Colonic mucosa (tissue), 4 donors: ENCODE measurements around the gene PBXIP1. TPM values are rescaled to one million over a fixed set of nuclear protein-coding genes. Genes with fewer than 3 reads are reported as not detected.

Experiments
- DNase-seq: peaks from one replicate; pipeline ENCODE4 v3.0.0-alpha.2; 2020
- H3K27ac ChIP-seq: fragments of 200-600 bp; one replicate; pipeline ENCODE4 v1.8.0; 2021
- H3K27me3 ChIP-seq: fragments of 200-600 bp; one replicate; pipeline ENCODE4 v1.8.0; 2021
- H3K36me3 ChIP-seq: fragments of 200-600 bp; one replicate; pipeline ENCODE4 v1.8.0; 2021
- H3K4me1 ChIP-seq: fragments of 200-600 bp; one replicate; pipeline ENCODE4 v1.8.0; 2021; ENCODE audit warnings: mild to moderate bottlenecking
- H3K4me3 ChIP-seq: fragments of 200-600 bp; one replicate; pipeline ENCODE4 v1.8.0; 2021
- H3K9ac ChIP-seq, 2 donors: one replicate each; pipeline ENCODE4 v1.7.0; 2013; ENCODE audit warnings: control low read depth in 2 of 2, low read depth in 2 of 2, low read length in 2 of 2
- H3K9me3 ChIP-seq: fragments of 200-600 bp; one replicate; pipeline ENCODE4 v1.8.0; 2021
- intact Hi-C: fragments of 100-400 bp; cut with DNase I; formaldehyde crosslinking; loops from one replicate; pipeline ENCODE4 v1.14.1; 2022
- total RNA-seq, 2 donors: library from RNA; stranded (reverse); fragmentation: NEBNext Ultra II Directional in 1 of 2; extraction: Animal tissue kit (Norgen Biotek cat#: 25700) in 1 of 2; gene quantifications; one replicate each; pipeline ENCODE4 v1.2.1, GENCODE V29; 2021
- TF ChIP-seq, protein P1 (sequence below): fragments of 200-600 bp; IDR thresholded peaks from one replicate; pipeline ENCODE4 v1.8.0; 2022; ENCODE audit warnings: antibody characterized with exemption, mild to moderate bottlenecking
- donor health status: healthy.
- donor health status: DM: no; HTN: no; CAD: no.
- donor health status: DM: no; HTN: no; CAD: no.

PBXIP1 gene
- total RNA-seq, 2 donors from 2014 or later: 22.0 to 51.4 TPM

GRCh38 chr1:155000411-155000725 lies 44.5 kb upstream of the PBXIP1 start:
- no peaks in the 10 kb centered on the region for H3K27me3 ChIP-seq
- H3K27ac ChIP-seq: peak overlapping the region; percentile 95
- H3K36me3 ChIP-seq: no peaks in the 10 kb centered on the region
- TF ChIP-seq, protein P1, sequence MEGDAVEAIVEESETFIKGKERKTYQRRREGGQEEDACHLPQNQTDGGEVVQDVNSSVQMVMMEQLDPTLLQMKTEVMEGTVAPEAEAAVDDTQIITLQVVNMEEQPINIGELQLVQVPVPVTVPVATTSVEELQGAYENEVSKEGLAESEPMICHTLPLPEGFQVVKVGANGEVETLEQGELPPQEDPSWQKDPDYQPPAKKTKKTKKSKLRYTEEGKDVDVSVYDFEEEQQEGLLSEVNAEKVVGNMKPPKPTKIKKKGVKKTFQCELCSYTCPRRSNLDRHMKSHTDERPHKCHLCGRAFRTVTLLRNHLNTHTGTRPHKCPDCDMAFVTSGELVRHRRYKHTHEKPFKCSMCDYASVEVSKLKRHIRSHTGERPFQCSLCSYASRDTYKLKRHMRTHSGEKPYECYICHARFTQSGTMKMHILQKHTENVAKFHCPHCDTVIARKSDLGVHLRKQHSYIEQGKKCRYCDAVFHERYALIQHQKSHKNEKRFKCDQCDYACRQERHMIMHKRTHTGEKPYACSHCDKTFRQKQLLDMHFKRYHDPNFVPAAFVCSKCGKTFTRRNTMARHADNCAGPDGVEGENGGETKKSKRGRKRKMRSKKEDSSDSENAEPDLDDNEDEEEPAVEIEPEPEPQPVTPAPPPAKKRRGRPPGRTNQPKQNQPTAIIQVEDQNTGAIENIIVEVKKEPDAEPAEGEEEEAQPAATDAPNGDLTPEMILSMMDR: no peak
- peak overlapping the region; percentile 92 to 94 for H3K9ac ChIP-seq
- H3K4me1 ChIP-seq: peaks cover 14% of the 10 kb centered on the region
- H3K9me3 ChIP-seq: no peaks in the 10 kb centered on the region
- DNase-seq: peak; percentile 63
- intact Hi-C loops: no loop called here
- H3K4me3 ChIP-seq: peak overlapping the region; percentile 83

GRCh38 chr1:154999571-155000410 lies 43.9 kb upstream of the PBXIP1 start:
- Histone ChIP-seq H3K4me3 (peak overlapping the region; percentile 83), H3K9me3 (no peaks in the 10 kb centered on the region), H3K27ac (peak overlapping the region; percentile 95), H3K36me3 (no peaks in the 10 kb centered on the region), H3K27me3 (no peaks in the 10 kb centered on the region), H3K9ac (peak overlapping the region; percentile 58 to 94), H3K4me1 (peaks cover 8% of the 10 kb centered on the region)
- DNase-seq: peak; percentile 66
- intact Hi-C loops: no loop called here
- TF ChIP-seq, protein P1: no peak

DNA sequence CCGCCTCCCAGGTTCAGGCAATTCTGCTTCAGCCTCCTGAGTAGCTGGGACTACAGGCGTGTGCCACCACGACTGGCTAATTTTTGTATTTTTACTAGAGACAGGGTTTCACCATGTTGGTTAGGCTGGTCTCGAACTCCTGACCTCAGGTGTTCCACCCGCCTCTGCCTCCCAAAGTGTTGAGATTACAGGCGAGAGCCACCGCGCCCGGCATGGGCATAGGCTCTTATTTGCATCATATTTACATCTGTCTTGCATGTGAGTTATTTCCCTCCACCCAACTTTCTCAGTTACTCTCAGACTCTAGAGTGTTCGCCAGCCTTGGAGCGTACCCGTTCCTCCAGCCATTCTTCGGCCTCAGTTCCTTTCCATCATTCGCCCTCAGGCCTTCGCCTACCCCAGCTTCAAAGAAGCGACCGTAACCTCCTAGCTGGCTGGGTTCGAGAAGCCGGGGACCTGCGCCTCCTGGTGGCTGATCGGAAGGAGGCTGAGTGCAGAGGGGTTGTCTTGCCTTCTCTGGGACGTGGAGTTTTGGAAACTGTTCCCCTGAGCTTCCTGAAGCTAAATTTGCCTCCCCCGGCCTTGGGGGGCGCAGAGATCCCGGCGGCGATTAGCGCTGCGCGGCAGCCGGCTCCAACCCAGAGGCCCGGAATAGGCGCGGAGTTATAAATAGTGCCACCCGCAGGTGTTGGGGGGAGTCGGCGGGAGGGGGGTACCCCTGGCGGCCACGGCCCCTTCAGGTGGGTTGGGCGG lies 43.1 kb upstream of the PBXIP1 start:
- intact Hi-C loops: no loop called here
- peaks cover 7% of the 10 kb centered on the region for H3K4me1 ChIP-seq
- H3K9ac ChIP-seq: peak overlapping the region; percentile 53 to 74
- peak overlapping the region; percentile 95 for H3K27ac ChIP-seq
- TF ChIP-seq, protein P1: peak; percentile 72
- H3K9me3 ChIP-seq: no peaks in the 10 kb centered on the region
- H3K4me3 ChIP-seq: peak overlapping the region; percentile 83
- no peaks in the 10 kb centered on the region for H3K36me3 ChIP-seq
- H3K27me3 ChIP-seq: no peaks in the 10 kb centered on the region
- peak; percentile 79 for DNase-seq

GRCh38 chr1:154998201-154998780 lies 42.4 kb upstream of the PBXIP1 start:
- peaks cover 7% of the 10 kb centered on the region for H3K4me1 ChIP-seq
- DNase-seq: no peak
- intact Hi-C loops: no loop called here
- H3K36me3 ChIP-seq: no peaks in the 10 kb centered on the region
- H3K27me3 ChIP-seq: no peaks in the 10 kb centered on the region
- no peaks in the 10 kb centered on the region for H3K9me3 ChIP-seq
- TF ChIP-seq, protein P1: no peak
- peak overlapping the region in 1 of 2 donors; percentile 46 for H3K9ac ChIP-seq
- H3K4me3 ChIP-seq: no peak overlapping the region
- no peak overlapping the region for H3K27ac ChIP-seq

DNA sequence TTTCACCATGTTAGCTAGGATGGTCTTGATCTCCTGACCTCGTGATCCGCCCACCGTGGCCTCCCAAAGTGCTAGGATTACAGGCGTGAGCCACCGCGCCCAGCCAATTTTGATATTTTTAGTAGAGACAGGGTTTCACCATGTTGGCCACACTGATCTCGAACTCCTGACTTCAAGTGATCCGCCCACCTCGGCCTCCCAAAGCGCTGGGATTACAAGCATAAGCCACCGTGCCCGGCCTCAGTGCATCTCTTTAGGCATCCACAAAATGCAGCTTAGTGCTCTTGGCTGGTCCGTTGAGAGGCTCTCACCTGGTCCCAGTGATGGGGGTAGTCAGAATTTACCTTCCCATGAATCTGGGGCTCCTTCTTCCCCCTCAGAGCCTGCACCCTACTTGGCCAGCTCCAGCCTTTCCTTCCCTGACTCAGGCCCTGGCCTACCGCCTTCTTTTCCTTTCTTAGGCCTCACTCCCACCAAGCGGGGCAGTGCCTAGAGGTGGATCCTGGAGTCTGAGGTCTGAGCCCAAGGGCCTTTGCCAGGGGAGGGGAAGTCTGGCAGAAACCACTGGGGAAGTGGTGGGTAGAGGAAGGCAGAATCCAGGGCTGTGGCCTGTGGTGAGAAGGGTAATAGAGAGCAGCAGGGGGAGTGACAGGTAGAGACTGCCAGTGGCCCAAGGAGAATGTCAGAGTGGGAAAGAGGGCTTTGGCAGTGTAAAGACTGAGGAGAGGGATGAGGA lies 41.2 kb upstream of the PBXIP1 start:
- TF ChIP-seq, protein P1: no peak
- intact Hi-C loops: no loop called here
- Histone ChIP-seq H3K27ac (no peak overlapping the region), H3K9me3 (no peaks in the 10 kb centered on the region), H3K4me3 (no peak overlapping the region), H3K4me1 (peaks cover 7% of the 10 kb centered on the region), H3K27me3 (no peaks in the 10 kb centered on the region), H3K9ac (no peak overlapping the region), H3K36me3 (no peaks in the 10 kb centered on the region)
- DNase-seq: no peak
